Neural cell (in vitro differentiated cells): ENCODE measurements around the gene FLT3LG. TPM values are rescaled to one million over a fixed set of nuclear protein-coding genes. Genes with fewer than 3 reads are reported as not detected.

Experiments used
- H2AFZ ChIP-seq: fragments of 200-600, 300-800 bp; sonication (generic), shearing (Covaris generic); 2 replicates; pipeline ENCODE4 v1.6.0; 2014; ENCODE audit warnings: low read depth, mild to moderate bottlenecking, antibody characterized with exemption, low read length, moderate library complexity
- H3F3A ChIP-seq: fragments of 200-600 bp; shearing (Covaris generic); 2 replicates; pipeline ENCODE4 v1.6.1; 2016; ENCODE audit warnings: mild to moderate bottlenecking, moderate library complexity, mixed read lengths, antibody characterized with exemption, low read length; ENCODE audit not compliant: insufficient read depth, poor library complexity, severe bottlenecking
- H3K27ac ChIP-seq: fragments of 200-600, 300-800 bp; sonication (generic), shearing (Covaris generic); 2 replicates; pipeline ENCODE4 v1.5.1; 2014; ENCODE audit warnings: mild to moderate bottlenecking, low read length, moderate library complexity
- H3K27me3 ChIP-seq: fragments of 300-800, 200-600 bp; sonication (generic), shearing (Covaris generic); 2 replicates; pipeline ENCODE4 v1.6.0; 2014; ENCODE audit warnings: mild to moderate bottlenecking, low read depth, low read length, moderate library complexity; ENCODE audit not compliant: insufficient read depth
- H3K36me3 ChIP-seq: fragments of 300-800, 200-600 bp; sonication (generic), shearing (Covaris generic); 2 replicates; pipeline ENCODE4 v1.5.1; 2014; ENCODE audit warnings: mild to moderate bottlenecking, antibody characterized with exemption, low read length, moderate library complexity; ENCODE audit not compliant: insufficient read depth
- H3K4me2 ChIP-seq: fragments of 300-800, 200-600 bp; sonication (generic), shearing (Covaris generic); 2 replicates; pipeline ENCODE4 v1.6.0; 2014; ENCODE audit warnings: mild to moderate bottlenecking, low read length
- H3K4me3 ChIP-seq: fragments of 300-800, 200-600 bp; sonication (generic), shearing (Covaris generic); 2 replicates; pipeline ENCODE4 v1.5.1; 2014; ENCODE audit warnings: mild to moderate bottlenecking, low read length, moderate library complexity
- H3K79me2 ChIP-seq: fragments of 200-600 bp; shearing (Covaris generic); replicated peaks from 2 replicates; pipeline ENCODE4 v1.6.0; 2014; ENCODE audit warnings: mild to moderate bottlenecking, low read length, moderate library complexity; ENCODE audit not compliant: insufficient read depth
- H3K9ac ChIP-seq: fragments of 300-800, 200-600 bp; sonication (generic), shearing (Covaris generic); 2 replicates; pipeline ENCODE4 v1.6.1; 2016; ENCODE audit warnings: mild to moderate bottlenecking, low read length, mixed read lengths
- H3K9me2 ChIP-seq: fragments of 200-600 bp; shearing (Covaris generic); 2 replicates; pipeline ENCODE4 v1.6.1; 2016; ENCODE audit warnings: mild to moderate bottlenecking, low read length, mixed read lengths; ENCODE audit not compliant: insufficient read depth
- H3K9me3 ChIP-seq: fragments of 200-600, 300-800 bp; sonication (generic), shearing (Covaris generic); 2 replicates; pipeline ENCODE4 v1.6.1; 2016; ENCODE audit warnings: mild to moderate bottlenecking, mixed run types, low read length, moderate library complexity, mixed read lengths
- H4K20me1 ChIP-seq: fragments of 200-600 bp; shearing (Covaris generic); 2 replicates; pipeline ENCODE4 v1.6.1; 2016; ENCODE audit warnings: mild to moderate bottlenecking, mixed run types; ENCODE audit not compliant: insufficient read depth
- CTCF ChIP-seq: fragments of 450-650 bp; IDR thresholded peaks from 2 replicates; pipeline ENCODE4 v1.5.1; 2014; ENCODE audit warnings: antibody characterized with exemption, mild to moderate bottlenecking, moderate library complexity; ENCODE audit not compliant: poor library complexity, severe bottlenecking
- EP300 ChIP-seq: fragments of 450-650 bp; conservative IDR thresholded peaks from 2 replicates; pipeline ENCODE4 v1.6.1; 2014; ENCODE audit warnings: antibody characterized with exemption, mild to moderate bottlenecking, moderate library complexity; ENCODE audit not compliant: poor library complexity, severe bottlenecking
- EZH2 ChIP-seq: fragments of 200-600, 300-800 bp; shearing (Covaris generic), sonication (generic); IDR thresholded peaks from 2 replicates; pipeline ENCODE4 v1.6.1; 2014; ENCODE audit warnings: antibody characterized with exemption, low read length, borderline replicate concordance, mild to moderate bottlenecking; ENCODE audit not compliant: insufficient read depth, poor library complexity, severe bottlenecking
- MXI1 ChIP-seq: fragments of 450-650 bp; conservative IDR thresholded peaks from 2 replicates; pipeline ENCODE4 v1.6.1; 2014; ENCODE audit warnings: antibody characterized with exemption, mild to moderate bottlenecking; ENCODE audit not compliant: poor library complexity, severe bottlenecking
- POLR2AphosphoS5 ChIP-seq: IDR thresholded peaks from 2 replicates; pipeline ENCODE4 v1.6.1; 2012
- RAD21 ChIP-seq: fragments of 450-650 bp; conservative IDR thresholded peaks from 2 replicates; pipeline ENCODE4 v1.6.1; 2014; ENCODE audit warnings: antibody characterized with exemption, mild to moderate bottlenecking, moderate library complexity
- REST ChIP-seq: IDR thresholded peaks from 2 replicates; pipeline ENCODE4 v1.6.1; 2012; ENCODE audit warnings: borderline replicate concordance
- SMC3 ChIP-seq: fragments of 450-650 bp; conservative IDR thresholded peaks from 2 replicates; pipeline ENCODE4 v1.6.1; 2014; ENCODE audit warnings: antibody characterized with exemption, mild to moderate bottlenecking, moderate library complexity; ENCODE audit not compliant: poor library complexity
- TAF1 ChIP-seq: IDR thresholded peaks from 2 replicates; pipeline ENCODE4 v1.6.1; 2012; ENCODE audit warnings: low read depth
- polyA plus RNA-seq: library from polyadenylated mRNA; depleted of rRNA; stranded (reverse); fragments of >200 nt; gene quantifications from 2 replicates; pipeline ENCODE4 v1.2.3, GENCODE V29; 2014

The FLT3LG gene
- polyA plus RNA-seq, 1 donor from 2014 or later, result not detected

GRCh38 chr19:49451430-49452181 lies 22.4 kb upstream of the FLT3LG start, which contains the start of gene PIH1D1:
Gene PIH1D1, minus strand, starts transcription at chr19:49451814. Its CDS starts 240 bp downstream, at chr19:49451574.
- Histone ChIP-seq H3K4me2 (peak within 1 kb of the TSS; percentile 45), H3K4me3 (peak within 1 kb of the TSS; percentile 85), H3K9me3 (no peaks in the 10 kb centered on the region), H3K9me2 (no peaks in the 10 kb centered on the region), H3K9ac (peak within 1 kb of the TSS; percentile 91), H3K36me3 (no peaks in the 10 kb centered on the region), H3K27me3 (no peaks in the 10 kb centered on the region), H3F3A (peaks cover 5% of the 10 kb centered on the region), H4K20me1 (no peaks in the 10 kb centered on the region), H3K79me2 (peaks cover 6% of the 10 kb centered on the region), H3K27ac (peak within 1 kb of the TSS; percentile 99), H2AFZ (peak within 1 kb of the TSS; percentile 94)
- TF ChIP-seq CTCF, result peak; percentile 55
- TF ChIP-seq TAF1, result no peak
- peak; percentile 86 for TF ChIP-seq MXI1
- TF ChIP-seq REST, result peak; percentile 54
- TF ChIP-seq EP300, result no peak
- no peak for TF ChIP-seq EZH2
- TF ChIP-seq RAD21, result peak; percentile 22
- TF ChIP-seq POLR2AphosphoS5, result peak; percentile 97
- peak; percentile 33 for TF ChIP-seq SMC3

DNA sequence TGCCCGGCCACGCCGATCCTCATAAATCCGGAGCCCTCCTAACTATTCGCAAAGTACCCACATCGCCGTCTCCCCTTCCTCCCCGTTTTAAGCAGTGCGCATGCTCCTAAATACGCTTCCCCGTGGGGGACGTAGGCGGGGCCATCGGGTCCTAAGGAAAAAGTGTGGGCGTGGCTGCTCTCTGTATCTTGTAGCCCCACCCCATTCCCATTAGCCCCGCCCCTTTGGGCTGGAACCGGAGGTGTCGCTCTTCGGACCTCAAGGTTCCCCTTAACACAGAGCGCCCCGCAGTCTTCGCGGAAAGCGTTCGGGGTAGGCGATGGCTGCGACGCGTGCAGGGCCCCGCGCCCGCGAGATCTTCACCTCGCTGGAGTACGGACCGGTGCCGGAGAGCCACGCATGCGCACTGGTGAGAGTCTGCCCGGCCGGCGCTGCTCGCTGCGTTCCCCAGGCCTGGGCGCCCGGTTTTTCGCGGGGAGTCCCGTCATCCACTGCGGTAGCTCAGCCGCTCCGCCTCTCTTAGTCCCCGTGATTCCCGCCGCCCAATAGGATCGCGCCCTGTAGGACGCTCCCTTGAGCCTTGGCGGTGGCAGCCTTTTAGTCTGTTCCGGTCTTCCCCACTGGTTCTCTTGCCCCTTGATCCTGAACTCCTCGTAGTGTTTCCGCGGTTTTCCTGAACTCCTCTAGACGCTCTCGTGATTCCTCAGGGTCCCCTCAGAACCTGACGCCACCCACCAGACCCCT lies 20.8 kb upstream of the FLT3LG start, which contains the start of gene ALDH16A1:
TSS of gene ALDH16A1 (plus strand) at position 213 of the 744 bp plus-strand sequence. CDS start at position 320, 107 bp downstream.
- Histone ChIP-seq H3K4me3 (peak within 1 kb of the TSS; percentile 85), H3K9me3 (no peaks in the 10 kb centered on the region), H2AFZ (peak within 1 kb of the TSS; percentile 92), H3K9me2 (no peaks in the 10 kb centered on the region), H3K27ac (peak within 1 kb of the TSS; percentile 99), H3K79me2 (peaks cover 6% of the 10 kb centered on the region), H3K27me3 (no peaks in the 10 kb centered on the region), H3K9ac (peak within 1 kb of the TSS; percentile 91), H3K36me3 (no peaks in the 10 kb centered on the region), H3F3A (peaks cover 5% of the 10 kb centered on the region), H4K20me1 (no peaks in the 10 kb centered on the region), H3K4me2 (peak within 1 kb of the TSS; percentile 93)
- TF ChIP-seq RAD21 (no peak), MXI1 (peak; percentile 87), CTCF (no peak), EZH2 (no peak), POLR2AphosphoS5 (peak; percentile 99), SMC3 (peak; percentile 37), EP300 (peak; percentile 28), TAF1 (peak; percentile 80), REST (peak; percentile 75)
